ENCODE results near the gene HOGA1.
"Not testable (repeated sequence)": the region's sequence is repeated elsewhere in the genome, so short reads cannot be mapped to it uniquely, and the experiment has no call there.

Gene HOGA1

DNA sequence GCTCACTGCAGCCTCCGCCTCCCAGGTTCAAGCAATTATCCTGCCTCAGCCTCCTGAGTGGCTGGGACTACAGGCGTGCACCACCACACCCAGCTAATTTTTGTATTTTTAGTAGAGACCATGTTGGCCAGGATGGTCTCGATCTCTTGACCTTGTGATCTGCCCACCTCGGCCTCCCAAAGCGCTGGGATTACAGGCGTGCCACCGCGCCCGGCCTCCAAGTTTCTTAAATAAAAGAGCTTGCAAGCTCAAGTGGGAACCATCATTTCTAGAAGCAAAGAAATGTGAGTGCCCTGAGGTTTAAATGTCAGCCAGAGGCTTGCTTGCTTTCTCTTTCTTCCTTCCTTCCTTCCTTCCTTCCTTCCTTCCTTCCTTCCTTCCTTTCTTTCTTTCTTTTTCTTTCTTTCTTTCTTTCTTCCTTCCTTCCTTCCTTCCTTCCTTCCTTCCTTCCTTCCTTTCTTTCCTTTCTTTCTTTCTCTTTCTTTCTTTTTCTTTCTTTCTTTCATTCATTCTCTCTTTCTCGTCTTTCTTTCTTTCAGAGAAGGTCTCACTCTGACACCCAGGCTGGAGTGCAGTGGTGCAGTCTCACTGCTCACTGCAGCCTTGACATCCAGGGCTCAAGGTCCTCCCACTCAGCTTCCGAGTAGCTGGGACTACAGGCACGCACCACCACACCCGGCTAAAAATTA is 58.4 kb downstream of the HOGA1 start:
- not testable (repeated sequence) for DNase-seq

- DNase-seq: no peak
Measured at GRCh38 chr10:97643441-97643985, 59.3 kb downstream of the HOGA1 start.

DNA sequence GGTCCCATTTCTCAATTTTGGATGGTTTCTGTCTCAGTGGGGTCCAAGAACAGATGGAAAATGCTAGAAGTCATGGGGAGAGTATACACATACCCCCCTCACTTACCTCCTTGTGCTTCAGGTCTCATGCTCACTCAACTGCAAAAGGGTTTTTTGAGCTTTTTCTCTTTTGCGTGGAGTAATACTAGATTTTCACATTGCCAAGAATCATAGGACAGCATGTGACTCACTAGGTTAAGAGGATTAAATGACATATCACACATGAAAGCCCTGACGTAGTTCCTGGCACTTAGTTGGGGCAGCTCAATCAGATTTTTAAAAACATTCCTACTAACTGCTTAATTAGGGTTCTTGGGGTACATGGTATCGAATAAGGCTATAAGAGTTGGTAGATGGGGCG is 60.7 kb downstream of the HOGA1 start:
- no peak for DNase-seq

- DNase-seq: no peak
Measured at GRCh38 chr10:97647556-97647955, 63.4 kb downstream of the HOGA1 start.

DNA sequence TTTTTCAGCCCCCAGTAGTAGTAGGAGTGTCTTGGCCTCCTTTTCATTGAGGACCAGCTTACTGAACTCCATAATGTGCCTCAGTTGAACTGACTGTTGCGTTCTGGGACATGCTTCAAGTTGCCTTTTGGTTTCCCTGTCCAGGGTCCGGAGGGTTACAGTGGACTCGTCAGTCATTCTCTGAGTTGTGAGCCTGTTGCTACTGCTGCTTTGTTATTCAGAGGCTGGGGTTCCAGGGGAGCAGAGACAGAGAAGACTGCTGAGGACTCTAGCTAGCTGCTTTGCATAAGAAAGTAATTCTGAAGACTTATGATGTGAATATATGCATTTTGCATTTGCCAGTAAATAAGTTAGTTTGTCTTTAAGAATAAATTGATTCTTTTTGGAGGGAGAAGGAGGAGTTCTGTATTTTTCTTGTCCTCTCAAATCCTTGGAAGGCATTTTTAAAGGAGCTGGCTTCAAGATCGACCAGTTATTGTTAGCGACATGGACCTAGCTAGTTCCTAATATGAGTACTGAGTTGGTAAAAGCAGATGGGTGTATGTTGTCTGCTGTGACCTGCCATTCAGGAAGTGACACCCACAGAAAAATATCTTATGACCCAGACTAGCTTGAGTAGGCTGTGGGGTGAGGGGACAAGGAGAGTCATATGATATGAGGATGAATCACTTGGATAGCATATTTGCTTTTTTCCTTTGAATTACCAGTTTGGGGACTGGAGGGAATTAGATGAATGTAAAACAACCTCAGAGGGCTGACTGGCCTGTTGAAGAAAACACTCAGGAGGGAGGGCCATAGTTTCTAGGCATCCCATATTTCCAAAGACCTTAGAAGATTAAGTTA is 64.6 kb downstream of the HOGA1 start:
- peak in 1 of 58 donors; percentile 4 for DNase-seq

- not testable (repeated sequence) for DNase-seq
Measured at GRCh38 chr10:97649405-97649750, 65.2 kb downstream of the HOGA1 start.

DNA sequence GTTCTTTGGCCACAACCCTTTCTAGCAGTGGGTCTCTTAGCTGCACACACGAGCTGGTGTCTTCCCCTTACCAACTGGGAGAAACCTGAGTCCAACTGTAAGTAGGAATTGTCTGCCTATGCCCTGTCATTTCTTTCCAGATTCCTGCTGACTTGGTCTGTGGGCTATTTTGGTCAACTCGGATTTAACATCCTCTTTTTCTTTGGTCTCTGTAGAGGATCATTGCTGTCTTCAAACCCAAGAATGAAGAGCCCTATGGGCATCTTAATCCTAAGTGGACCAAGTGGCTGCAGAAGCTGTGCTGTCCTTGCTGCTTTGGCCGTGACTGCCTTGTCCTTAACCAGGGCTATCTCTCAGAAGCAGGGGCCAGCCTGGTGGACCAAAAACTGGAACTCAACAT is 66.5 kb downstream of the HOGA1 start:
- no peak for DNase-seq

- DNase-seq: no peak
Measured at GRCh38 chr10:97651773-97652172, 67.6 kb downstream of the HOGA1 start.

- no peak for DNase-seq
Measured at GRCh38 chr10:97656777-97657176, 72.6 kb downstream of the HOGA1 start.

GRCh38 chr10:97659589-97659988 is 75.4 kb downstream of the HOGA1 start:
- no peak for DNase-seq

Data from anterior cingulate cortex (tissue), 58 donors.